ENCODE measurements around the gene RFX8.

GRCh38 chr2:101402630-101403029, 72.3 kb downstream of the RFX8 start:
- TF ChIP-seq CTCF (IDR thresholded peaks at IDR 0.05; ENCODE audit: control extremely low read depth in 1 of 3, insufficient read depth in 1 of 3, low read depth in 1 of 3, low read length in 3 of 3) (no peak), MAX (IDR thresholded peaks at IDR 0.05) (no peak), EGR1 (IDR thresholded peaks at IDR 0.05; ENCODE audit: borderline replicate concordance, low read depth, low read length) (no peak), SIN3A (conservative IDR thresholded peaks at IDR 0.05 in 1 of 2, IDR thresholded peaks at IDR 0.05 in 1 of 2; ENCODE audit: low read depth in 1 of 2, low read length in 2 of 2) (no peak), CTBP2 (IDR thresholded peaks at IDR 0.05; ENCODE audit: borderline replicate concordance, insufficient read depth, insufficient read length, low read length) (no peak)

All from H1 (cell line).